Prostate gland (tissue), 2 donors: ENCODE data around the gene WDR41. TPM values are rescaled to one million over a fixed set of nuclear protein-coding genes. Genes with fewer than 3 reads are reported as not detected.

Experiments used
- DNase-seq: peaks from one replicate; pipeline ENCODE4 v3.0.0-alpha.2; 2019; ENCODE audit warnings: low spot score
- H3K27ac ChIP-seq, 2 donors: fragments of 200-600 bp; sonication (generic); 2 replicates each; pipeline ENCODE4 v1.5.1; 2017 to 2019
- H3K27me3 ChIP-seq: fragments of 200-600 bp; sonication (generic); replicated peaks from 2 replicates; pipeline ENCODE4 v1.5.1; 2019; ENCODE audit not compliant: insufficient read depth
- H3K36me3 ChIP-seq, 2 donors: fragments of 200-600 bp; sonication (generic); 1 replicate in 1 of 2; 2 replicates in 1 of 2; pipeline versions ENCODE4 v1.5.1 to v1.8.1; 2017 to 2019
- H3K4me1 ChIP-seq: fragments of 200-600 bp; sonication (generic); replicated peaks from 2 replicates; pipeline ENCODE4 v1.5.1; 2019
- H3K4me3 ChIP-seq, 2 donors: fragments of 200-600 bp; sonication (generic); 2 replicates each; pipeline ENCODE4 v1.5.1; 2017 to 2019
- H3K9me3 ChIP-seq: fragments of 200-600 bp; sonication (generic); 2 replicates; pipeline ENCODE4 v1.5.1; 2017
- CTCF ChIP-seq, 4 experiments: fragments of 200-600 bp in 2 of 4; fragments of 450-650 bp in 2 of 4; sonication (generic) in 2 of 4; IDR thresholded peaks; 1 replicate in 3 of 4; 2 replicates in 1 of 4; pipeline ENCODE4 v1.5.1; 2016 to 2019; ENCODE audit warnings: antibody characterized with exemption in 4 of 4, mild to moderate bottlenecking in 2 of 4, moderate library complexity in 2 of 4
- POLR2A ChIP-seq: fragments of 450-650 bp; IDR thresholded peaks from one replicate; pipeline ENCODE4 v1.6.1; 2016; ENCODE audit warnings: antibody characterized with exemption, mild to moderate bottlenecking
- POLR2AphosphoS5 ChIP-seq: sonication (generic); formaldehyde crosslinking; IDR thresholded peaks from one replicate; pipeline ENCODE4 v1.6.1; 2017; ENCODE audit warnings: antibody characterized with exemption
- WGBS: methylation state at CpG from one replicate; pipeline ENCODE4 v1.1.5; 2018; 5-methylcytosine and 5-hydroxymethylcytosine counted together
- intact Hi-C: fragments of 100-400 bp; cut with DNase I; formaldehyde crosslinking; loops from one replicate; pipeline ENCODE4 v1.14.2; 2022
- total RNA-seq, 2 donors: library from RNA; depleted of rRNA; stranded (reverse); fragments of >200 nt; gene quantifications; one replicate each; pipeline ENCODE4 v1.1.0, GENCODE V29; 2016

Gene WDR41
- total RNA-seq, 2 donors from 2014 or later: 28.8 to 76.1 TPM

GRCh38 chr5:77413049-77413448 is 79.1 kb downstream of the WDR41 start:
- Histone ChIP-seq H3K4me1 (peaks cover 6% of the 10 kb centered on the region), H3K4me3 (no peak overlapping the region), H3K27me3 (no peaks in the 10 kb centered on the region), H3K36me3 (no peaks in the 10 kb centered on the region), H3K27ac (no peak overlapping the region), H3K9me3 (no peaks in the 10 kb centered on the region)
- WGBS: 93% methylated on average over 7 of the region's 7 CpGs
- intact Hi-C loops: no loop called here
- TF ChIP-seq POLR2AphosphoS5 (no peak), POLR2A (no peak), CTCF (IDR thresholded peaks at IDR 0.05) (no peak)
- no peak for DNase-seq

- DNase-seq: no peak
- no peaks in the 10 kb centered on the region for H3K36me3 ChIP-seq
- no peaks in the 10 kb centered on the region for H3K27me3 ChIP-seq
- H3K9me3 ChIP-seq: no peaks in the 10 kb centered on the region
- intact Hi-C loops: no loop called here
- 76% methylated on average over 10 of the region's 10 CpGs for WGBS
- H3K4me3 ChIP-seq: no peak overlapping the region
- no peak for TF ChIP-seq POLR2AphosphoS5
- TF ChIP-seq CTCF (IDR thresholded peaks at IDR 0.05): no peak
- no peak for TF ChIP-seq POLR2A
- no peak overlapping the region for H3K27ac ChIP-seq
- no peaks in the 10 kb centered on the region for H3K4me1 ChIP-seq
These were observed 82.1 kb downstream of the WDR41 start for GRCh38 chr5:77409870-77410621.

GRCh38 chr5:77407152-77407551 is 85.0 kb downstream of the WDR41 start:
- Histone ChIP-seq H3K4me1 (no peaks in the 10 kb centered on the region), H3K27ac (no peak overlapping the region), H3K4me3 (no peak overlapping the region), H3K9me3 (no peaks in the 10 kb centered on the region), H3K36me3 (no peaks in the 10 kb centered on the region), H3K27me3 (no peaks in the 10 kb centered on the region)
- intact Hi-C loops: no loop called here
- DNase-seq: no peak
- TF ChIP-seq POLR2AphosphoS5: no peak
- 96% methylated on average over 10 of the region's 10 CpGs for WGBS

- Histone ChIP-seq H3K27ac (no peak overlapping the region), H3K27me3 (no peaks in the 10 kb centered on the region), H3K36me3 (no peaks in the 10 kb centered on the region), H3K4me3 (no peak overlapping the region), H3K4me1 (no peaks in the 10 kb centered on the region), H3K9me3 (no peaks in the 10 kb centered on the region)
- no peak for DNase-seq
- intact Hi-C loops: no loop called here
- WGBS: 87% methylated on average over 6 of the region's 6 CpGs
- no peak for TF ChIP-seq POLR2AphosphoS5
These were observed 89.3 kb downstream of the WDR41 start for GRCh38 chr5:77402796-77403195.

GRCh38 chr5:77400645-77401044 is 91.5 kb downstream of the WDR41 start:
- H3K27me3 ChIP-seq: no peaks in the 10 kb centered on the region
- H3K36me3 ChIP-seq: no peaks in the 10 kb centered on the region
- H3K9me3 ChIP-seq: no peaks in the 10 kb centered on the region
- intact Hi-C loops: no loop called here
- no peak overlapping the region for H3K4me3 ChIP-seq
- 90% methylated on average over 1 of the region's 1 CpG for WGBS
- TF ChIP-seq CTCF (IDR thresholded peaks at IDR 0.05): no peak
- no peak for TF ChIP-seq POLR2A
- no peak for TF ChIP-seq POLR2AphosphoS5
- H3K4me1 ChIP-seq: no peaks in the 10 kb centered on the region
- H3K27ac ChIP-seq: no peak overlapping the region
- no peak for DNase-seq

- TF ChIP-seq POLR2A (no peak), POLR2AphosphoS5 (no peak), CTCF (IDR thresholded peaks at IDR 0.05) (no peak)
- no peaks in the 10 kb centered on the region for H3K36me3 ChIP-seq
- WGBS: 75% methylated on average over 8 of the region's 8 CpGs
These were observed 93.2 kb downstream of the WDR41 start for GRCh38 chr5:77398896-77399295.

More at GRCh38 chr5:77398896-77399295, 93.2 kb downstream of the WDR41 start:
- Histone ChIP-seq H3K4me1 (no peaks in the 10 kb centered on the region), H3K27ac (no peak overlapping the region), H3K9me3 (no peaks in the 10 kb centered on the region), H3K27me3 (no peaks in the 10 kb centered on the region), H3K4me3 (no peak overlapping the region)
- intact Hi-C loops: no loop called here
- DNase-seq: no peak
